SHP77 treated with DMSO at 0.1 percent for 48 hours (cell line): ENCODE measurements around the gene CACUL1.

Source experiments
- DNase-seq: peaks from one replicate; lab custom pipeline; 2025; lab: John Stamatoyannopoulos, UW

Gene CACUL1

DNA sequence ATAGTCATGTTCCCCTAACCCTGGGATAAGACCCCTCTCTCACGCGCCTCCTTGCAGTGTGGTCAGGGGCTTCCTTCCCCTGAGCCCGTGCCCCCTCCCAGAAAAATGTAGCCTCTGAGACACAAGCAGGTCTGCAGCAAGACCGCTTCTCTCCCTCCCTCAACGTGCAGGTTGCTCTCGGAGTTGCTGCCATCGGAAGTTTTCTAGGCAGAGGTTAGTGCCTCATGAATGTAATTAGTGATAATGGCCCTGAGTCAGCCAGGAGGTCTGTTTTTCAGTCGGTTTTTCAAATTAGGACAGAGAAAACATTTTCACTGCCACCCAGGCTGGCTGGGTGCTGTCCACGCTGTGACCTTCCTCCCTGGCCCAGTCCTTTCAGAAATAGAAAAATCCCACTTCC, 116.1 kb downstream of the CACUL1 start:
- DNase-seq = no peak

DNA sequence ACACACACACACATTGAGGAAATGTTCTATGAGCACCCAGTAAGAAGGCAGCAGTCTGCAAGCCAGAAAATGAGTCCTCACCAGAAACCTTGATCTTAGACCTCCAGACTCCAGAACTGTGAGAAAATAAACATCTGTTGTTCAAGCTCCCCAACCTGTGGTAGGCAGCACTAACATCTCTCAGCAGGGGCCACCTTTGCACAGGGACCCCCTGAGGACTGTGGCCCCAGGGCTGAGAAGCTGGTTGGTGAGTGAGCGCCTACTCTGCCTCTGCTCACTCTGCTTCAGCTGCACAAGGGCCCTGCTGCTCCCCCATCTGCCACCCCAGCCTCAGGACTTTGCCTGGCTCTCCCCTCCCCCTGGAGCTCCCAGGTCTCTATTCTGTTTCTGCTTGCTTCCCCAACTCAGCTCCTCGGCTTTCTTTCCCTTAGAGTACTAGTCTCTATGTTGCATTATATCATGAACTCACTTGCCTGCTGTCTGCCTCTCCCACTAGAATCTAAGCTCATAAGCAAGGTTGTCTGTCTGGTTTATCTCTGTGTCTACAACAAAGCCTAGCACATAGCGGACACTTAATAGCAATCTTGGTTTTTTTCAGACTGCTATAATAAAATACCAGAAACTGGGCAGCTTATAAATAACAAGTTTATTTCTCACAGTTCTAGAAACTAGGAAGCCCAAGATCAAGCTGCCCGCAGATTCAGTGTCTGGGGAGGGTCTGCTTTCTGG, 118.9 kb downstream of the CACUL1 start:
- DNase-seq = no peak

DNA sequence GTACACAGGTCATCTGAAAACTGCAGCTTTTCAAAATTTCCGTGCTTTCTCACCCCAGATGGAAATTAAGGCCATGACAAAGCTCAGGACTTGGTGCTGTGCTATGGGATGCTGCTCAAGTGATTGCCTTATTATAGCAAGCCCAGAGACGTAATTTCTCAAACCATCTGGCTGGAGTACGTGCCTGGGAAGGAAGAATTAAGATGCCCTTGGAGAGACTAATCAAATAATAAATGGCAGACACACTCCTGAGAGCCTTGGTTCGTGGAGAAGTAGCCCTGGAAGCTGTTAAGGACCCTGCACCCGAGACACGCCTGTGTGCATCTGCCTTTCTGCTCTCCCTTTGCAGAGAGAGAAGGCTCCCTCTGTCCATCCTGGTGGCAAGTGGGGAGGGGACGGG, 121.0 kb downstream of the CACUL1 start:
- no peak for DNase-seq

DNA sequence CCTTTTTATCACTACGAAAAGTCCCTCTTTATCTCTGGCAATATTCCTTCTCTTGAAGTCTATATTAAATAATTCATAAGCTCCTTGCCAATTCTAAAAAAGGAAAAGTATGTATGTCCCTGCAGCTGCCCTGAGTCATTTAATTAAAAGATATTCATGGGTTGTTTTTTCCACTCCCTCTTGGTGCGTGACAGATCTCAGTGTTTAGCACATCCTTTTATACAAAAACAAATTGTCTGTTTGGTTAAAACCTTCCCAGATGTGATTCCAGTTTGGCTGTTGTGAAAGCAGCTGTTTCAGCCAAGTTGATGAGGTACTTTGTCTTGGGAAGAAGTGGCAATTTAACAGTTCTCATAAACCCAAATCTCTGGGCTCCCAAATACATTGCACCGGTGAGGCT, 125.6 kb downstream of the CACUL1 start:
- DNase-seq = no peak

DNA sequence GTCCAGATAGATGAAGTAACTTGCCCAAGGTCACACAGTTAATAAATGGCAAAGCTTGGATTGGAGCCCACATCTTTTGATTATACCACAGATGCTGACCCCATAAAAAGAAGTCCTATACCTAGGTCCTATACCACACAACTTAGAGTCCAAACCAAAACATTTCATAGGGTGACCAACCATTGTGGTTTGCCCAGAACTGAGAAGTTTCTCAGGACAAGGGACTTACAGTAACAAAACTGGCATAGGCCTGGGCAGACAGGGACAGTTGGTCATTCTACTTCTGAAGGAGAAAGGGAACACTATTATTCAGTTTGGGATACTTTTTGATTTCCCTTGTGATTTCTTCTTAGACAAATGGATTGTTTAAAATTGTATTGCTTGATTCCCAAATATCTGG, 126.4 kb downstream of the CACUL1 start:
- DNase-seq = no peak

DNA sequence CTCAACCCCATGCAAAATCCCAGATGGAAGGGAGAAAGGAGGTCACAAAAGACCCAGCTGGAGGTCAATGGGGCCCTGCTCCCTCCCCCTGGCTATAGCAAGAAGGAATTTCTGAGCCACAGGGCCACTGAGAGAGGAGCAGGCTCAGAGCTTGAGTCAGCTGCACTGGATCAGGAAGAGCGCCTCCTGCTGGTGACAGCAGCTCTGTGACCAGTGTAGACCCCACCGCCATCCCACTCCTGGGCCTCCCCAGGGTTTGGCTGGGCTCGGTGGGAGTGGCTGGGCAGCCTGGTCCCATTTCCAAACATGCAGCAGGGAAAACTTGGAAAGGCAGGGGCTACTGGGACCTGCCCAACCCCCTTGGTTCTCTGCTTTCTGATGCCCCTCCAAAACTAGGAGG, 127.8 kb downstream of the CACUL1 start:
- no peak for DNase-seq
